H9 (cell line): Measurements from ENCODE around the gene KIF19. TPM values are rescaled to one million over a fixed set of nuclear protein-coding genes. Genes with fewer than 3 reads are reported as not detected.

Experiments
- DNase-seq: peaks from one replicate; pipeline ENCODE4 v3.0.0-alpha.2; 2017
- H2AFZ ChIP-seq: one replicate; pipeline ENCODE4 v1.6.1; 2013; ENCODE audit warnings: mild to moderate bottlenecking, low read length, control low read depth, moderate library complexity
- H2AK5ac ChIP-seq: 2 replicates; pipeline ENCODE4 v1.6.1; 2013; ENCODE audit warnings: low read length, control low read depth, mixed read lengths; ENCODE audit not compliant: insufficient read length
- H2BK120ac ChIP-seq: one replicate; pipeline ENCODE4 v1.6.1; 2013; ENCODE audit warnings: low read depth, mild to moderate bottlenecking, low read length, control low read depth, inconsistent platforms; ENCODE audit not compliant: poor library complexity, severe bottlenecking
- H2BK12ac ChIP-seq: 2 replicates; pipeline ENCODE4 v1.6.1; 2013; ENCODE audit warnings: low read length, control low read depth, mixed read lengths, low read depth; ENCODE audit not compliant: insufficient read length
- H2BK15ac ChIP-seq: 2 replicates; pipeline ENCODE4 v1.6.1; 2013; ENCODE audit warnings: low read depth, low read length, control low read depth
- H2BK20ac ChIP-seq: one replicate; pipeline ENCODE4 v1.6.1; 2013; ENCODE audit warnings: low read depth, mild to moderate bottlenecking, low read length, control low read depth, inconsistent platforms; ENCODE audit not compliant: poor library complexity, severe bottlenecking
- H2BK5ac ChIP-seq: 2 replicates; pipeline ENCODE4 v1.6.1; 2013; ENCODE audit warnings: low read length, control low read depth, mixed read lengths; ENCODE audit not compliant: insufficient read length
- H3K14ac ChIP-seq: 2 replicates; pipeline ENCODE4 v1.6.1; 2013; ENCODE audit warnings: low read length, control low read depth; ENCODE audit not compliant: insufficient read depth
- H3K18ac ChIP-seq: 2 replicates; pipeline ENCODE4 v1.6.1; 2013; ENCODE audit warnings: low read depth, mild to moderate bottlenecking, mixed read lengths, low read length, control low read depth; ENCODE audit not compliant: insufficient read length
- H3K23ac ChIP-seq: 2 replicates; pipeline ENCODE4 v1.6.1; 2013; ENCODE audit warnings: low read length, control low read depth, mixed read lengths, low read depth; ENCODE audit not compliant: insufficient read length
- H3K23me2 ChIP-seq: 2 replicates; pipeline ENCODE4 v1.6.1; 2013; ENCODE audit warnings: low read depth, mild to moderate bottlenecking, mixed read lengths, low read length, control low read depth; ENCODE audit not compliant: insufficient read length, poor library complexity, severe bottlenecking
- H3K27ac ChIP-seq: 2 replicates; pipeline ENCODE4 v1.5.1; 2013; ENCODE audit warnings: low read length, control low read depth, mixed read lengths, low read depth; ENCODE audit not compliant: insufficient read length
- H3K27me3 ChIP-seq: 2 replicates; pipeline ENCODE4 v1.6.1; 2013; ENCODE audit warnings: low read length, control low read depth, inconsistent platforms; ENCODE audit not compliant: insufficient read depth
- H3K4ac ChIP-seq: 2 replicates; pipeline ENCODE4 v1.6.1; 2013; ENCODE audit warnings: low read depth, mild to moderate bottlenecking, control low read depth, inconsistent platforms, low read length, moderate library complexity
- H3K4me1 ChIP-seq: 2 replicates; pipeline ENCODE4 v1.6.1; 2013; ENCODE audit warnings: low read length, control low read depth, inconsistent platforms; ENCODE audit not compliant: insufficient read depth
- H3K4me2 ChIP-seq: 2 replicates; pipeline ENCODE4 v1.6.1; 2013; ENCODE audit warnings: low read length, control low read depth, mixed read lengths; ENCODE audit not compliant: insufficient read length, insufficient read depth
- H3K56ac ChIP-seq: 2 replicates; pipeline ENCODE4 v1.6.1; 2013; ENCODE audit warnings: low read depth, mild to moderate bottlenecking, mixed read lengths, low read length, control low read depth; ENCODE audit not compliant: insufficient read length
- H3K79me1 ChIP-seq: 2 replicates; pipeline ENCODE4 v1.6.1; 2013; ENCODE audit warnings: low read depth, mild to moderate bottlenecking, moderate library complexity, low read length, control low read depth, inconsistent platforms; ENCODE audit not compliant: insufficient read depth, poor library complexity, severe bottlenecking
- H3K79me2 ChIP-seq: 2 replicates; pipeline ENCODE4 v1.6.1; 2013; ENCODE audit warnings: low read length, control low read depth, inconsistent platforms; ENCODE audit not compliant: insufficient read depth
- H3K9ac ChIP-seq: 2 replicates; pipeline ENCODE4 v1.6.1; 2013; ENCODE audit warnings: low read length, control low read depth, mixed read lengths; ENCODE audit not compliant: insufficient read length; ENCODE audit errors: extremely low read depth
- H3K9me3 ChIP-seq: one replicate; pipeline ENCODE4 v1.6.1; 2013; ENCODE audit warnings: low read depth, low read length, inconsistent platforms; ENCODE audit not compliant: control insufficient read depth
- H3T11ph ChIP-seq: one replicate; pipeline ENCODE4 v1.6.1; 2013; ENCODE audit warnings: mild to moderate bottlenecking, low read length, control low read depth, inconsistent platforms
- H4K20me1 ChIP-seq: one replicate; pipeline ENCODE4 v1.6.1; 2013; ENCODE audit not compliant: control insufficient read depth, insufficient read length, insufficient read depth
- H4K5ac ChIP-seq: 2 replicates; pipeline ENCODE4 v1.6.1; 2013; ENCODE audit warnings: low read depth, mild to moderate bottlenecking, mixed read lengths, low read length, control low read depth; ENCODE audit not compliant: insufficient read length
- H4K8ac ChIP-seq: replicated peaks from 2 replicates; pipeline ENCODE4 v1.6.1; 2013; ENCODE audit warnings: low read length, control low read depth, mixed read lengths, low read depth; ENCODE audit not compliant: insufficient read length
- H4K91ac ChIP-seq: 2 replicates; pipeline ENCODE4 v1.6.1; 2013; ENCODE audit warnings: low read depth, mild to moderate bottlenecking, moderate library complexity, mixed read lengths, low read length, control low read depth; ENCODE audit not compliant: insufficient read length
- H3K27ac Mint-ChIP-seq, 3 experiments: 2 replicates in 2 of 3; 3 replicates in 1 of 3; pipeline ENCODE4 v1.8.0; 2020 to 2021; ENCODE audit warnings: mixed read lengths in 3 of 3, mild to moderate bottlenecking in 1 of 3, moderate library complexity in 1 of 3
- H3K27me3 Mint-ChIP-seq: 2 replicates; pipeline ENCODE4 v1.8.0; 2021; ENCODE audit warnings: low read depth, mild to moderate bottlenecking, moderate library complexity, mixed read lengths
- H3K36me3 Mint-ChIP-seq, 3 experiments: 2 replicates in 2 of 3; 3 replicates in 1 of 3; pipeline ENCODE4 v1.8.0; 2020 to 2021; ENCODE audit warnings: low read depth in 3 of 3, mixed read lengths in 3 of 3; ENCODE audit not compliant: insufficient read depth in 1 of 3
- H3K4me1 Mint-ChIP-seq, 2 experiments: 2 replicates each; pipeline ENCODE4 v1.8.0; 2020; ENCODE audit warnings: mixed read lengths in 2 of 2
- H3K4me3 Mint-ChIP-seq, 2 experiments: 2 replicates in 1 of 2; 3 replicates in 1 of 2; pipeline ENCODE4 v1.8.0; 2020 to 2021; ENCODE audit warnings: mild to moderate bottlenecking in 2 of 2, mixed read lengths in 2 of 2, moderate library complexity in 1 of 2
- H3K9me3 Mint-ChIP-seq, 2 experiments: 2 replicates in 1 of 2; 3 replicates in 1 of 2; pipeline ENCODE4 v1.8.0; 2020; ENCODE audit warnings: mild to moderate bottlenecking in 2 of 2, mixed read lengths in 2 of 2, moderate library complexity in 1 of 2
- CTCF ChIP-seq: fragments of 200-600 bp; sonication (generic); conservative IDR thresholded peaks from 3 replicates; pipeline ENCODE4 v1.8.0; 2021; ENCODE audit warnings: antibody characterized with exemption, mild to moderate bottlenecking
- WGBS: extraction: QIAGEN DNeasy Blood & Tissue Kit; methylation state at CpG from one replicate; pipeline ENCODE4 v1.1.7; 2013; ENCODE audit warnings: missing lambda C conversion rate, low lambda C conversion rate, mixed read lengths; ENCODE audit not compliant: insufficient read length; ENCODE audit errors: extremely low coverage; 5-methylcytosine and 5-hydroxymethylcytosine counted together
- total RNA-seq: library from RNA; stranded (reverse); gene quantifications from 2 replicates; pipeline ENCODE4 v1.2.1, GENCODE V29; 2021

KIF19 gene
- total RNA-seq, 1 experiment from 2014 or later = 0.13 TPM

- H3K27ac Mint-ChIP-seq = no peak overlapping the region
- Histone ChIP-seq H2BK20ac (no peak overlapping the region), H3K23me2 (peaks cover 3% of the 10 kb centered on the region), H3K14ac (no peak overlapping the region; the same call in 1 of the 2 replicates), H3K56ac (no peak overlapping the region), H4K5ac (no peak overlapping the region), H3K4me2 (peak overlapping the region; percentile 11), H3K9me3 (no peaks in the 10 kb centered on the region), H2AFZ (no peak overlapping the region), H3K4me1 (peaks cover 2% of the 10 kb centered on the region; the same call in 1 of the 2 replicates), H3K79me1 (no peaks in the 10 kb centered on the region), H2BK15ac (no peak overlapping the region), H3T11ph (no peak overlapping the region), H2BK12ac (no peak overlapping the region), H3K9ac (no peak overlapping the region), H3K4ac (no peak overlapping the region), H3K27me3 (no peaks in the 10 kb centered on the region), H4K91ac (no peak overlapping the region), H4K20me1 (no peaks in the 10 kb centered on the region), H3K79me2 (no peaks in the 10 kb centered on the region), H3K27ac (no peak overlapping the region), H2BK120ac (no peak overlapping the region), H2BK5ac (no peak overlapping the region), H2AK5ac (no peak overlapping the region), H4K8ac (no peak overlapping the region), H3K18ac (no peak overlapping the region), H3K23ac (no peak overlapping the region)
- peaks cover 68% of the 10 kb centered on the region for H3K27me3 Mint-ChIP-seq
- no peak for TF ChIP-seq CTCF
- H3K4me1 Mint-ChIP-seq = peaks cover 15 to 36% of the 10 kb centered on the region in 2 experiments
- H3K4me3 Mint-ChIP-seq = peak overlapping the region in 1 of 2 experiments; percentile 81; a peak in 3 of 5 replicates
- no peaks in the 10 kb centered on the region; a peak in 1 of 5 replicates for H3K9me3 Mint-ChIP-seq
- peaks cover 0 to 9% (median 7%) of the 10 kb centered on the region in 3 experiments; a peak in 4 of 7 replicates for H3K36me3 Mint-ChIP-seq
- DNase-seq = no peak
- no CpG with 5 or more reads among the region's 7 CpGs for WGBS
These were observed 34.8 kb downstream of the KIF19 start for GRCh38 chr17:74360899-74361229.
